Kidney tubule cell (primary cell): ENCODE measurements around the gene C2orf42.
"Not testable (repeated sequence)": the region's sequence is repeated elsewhere in the genome, so short reads cannot be mapped to it uniquely, and the experiment has no call there.

Experiments used
- DNase-seq: peaks from one replicate; pipeline ENCODE4 v3.0.0-alpha.2; 2018; ENCODE audit warnings: low spot score

The C2orf42 gene

DNA sequence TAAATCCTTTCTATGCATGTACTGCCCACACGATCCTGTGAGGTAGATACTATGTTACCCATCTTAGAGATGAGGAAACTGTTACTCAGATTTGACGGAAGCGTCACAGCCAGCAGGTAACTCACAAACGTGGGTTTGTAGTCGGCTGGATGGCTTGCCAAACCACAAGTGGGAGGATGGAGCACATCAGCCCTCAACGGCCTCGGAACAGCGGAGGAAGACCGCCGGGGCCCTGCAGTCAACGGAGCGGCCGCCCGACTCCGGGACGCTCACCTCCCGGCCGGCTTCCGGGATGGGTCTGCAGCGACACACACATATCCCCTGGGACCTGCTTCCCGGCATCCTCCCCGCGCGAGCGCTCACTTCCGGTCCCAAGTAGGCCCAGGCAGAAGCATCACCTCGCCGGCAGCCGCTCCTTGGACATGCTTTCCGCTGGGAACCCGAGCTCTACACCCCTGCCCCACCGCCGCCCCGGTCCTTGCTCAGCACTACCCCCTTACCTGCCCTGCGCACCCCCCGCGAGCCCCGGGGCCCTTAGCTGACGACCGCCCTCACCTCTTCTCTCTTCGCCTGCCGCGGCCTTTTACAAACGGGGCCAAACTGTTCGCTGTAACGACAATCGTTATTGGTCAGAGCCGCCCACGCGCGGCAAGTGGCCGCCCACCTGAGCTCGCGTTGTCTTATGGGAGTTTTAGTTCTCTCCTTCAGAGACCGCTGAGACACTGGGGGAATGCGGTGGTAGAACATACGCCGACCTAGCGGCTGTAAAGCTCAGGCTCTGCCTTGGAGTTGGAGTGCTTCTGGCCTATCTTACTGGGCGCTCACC, at the start of gene C2orf42:
Gene C2orf42 (minus strand): TSS at position 602 of the 826 bp plus-strand sequence. CDS start 9,034 bp downstream, outside the sequence.
- peak; percentile 98 for DNase-seq

DNA sequence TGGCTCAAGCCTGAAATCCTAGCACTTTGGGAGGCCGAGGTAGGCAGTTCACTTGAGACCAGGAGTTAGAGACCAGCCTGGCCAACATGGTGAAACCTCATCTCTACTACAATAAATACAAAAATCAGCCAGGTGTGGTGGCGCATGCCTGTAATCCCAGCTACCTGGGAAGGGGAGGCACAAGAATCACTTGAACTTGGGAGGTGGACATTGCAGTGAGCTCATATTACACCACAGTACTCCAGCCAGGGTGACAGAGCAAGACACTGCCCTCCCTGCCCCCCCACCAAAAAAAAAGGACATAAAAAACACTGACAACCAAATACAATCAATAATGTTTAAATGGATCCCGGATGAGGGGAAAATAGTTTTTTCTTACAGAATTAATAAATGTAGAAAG, 49.8 kb upstream of the C2orf42 start:
- DNase-seq: no peak

DNA sequence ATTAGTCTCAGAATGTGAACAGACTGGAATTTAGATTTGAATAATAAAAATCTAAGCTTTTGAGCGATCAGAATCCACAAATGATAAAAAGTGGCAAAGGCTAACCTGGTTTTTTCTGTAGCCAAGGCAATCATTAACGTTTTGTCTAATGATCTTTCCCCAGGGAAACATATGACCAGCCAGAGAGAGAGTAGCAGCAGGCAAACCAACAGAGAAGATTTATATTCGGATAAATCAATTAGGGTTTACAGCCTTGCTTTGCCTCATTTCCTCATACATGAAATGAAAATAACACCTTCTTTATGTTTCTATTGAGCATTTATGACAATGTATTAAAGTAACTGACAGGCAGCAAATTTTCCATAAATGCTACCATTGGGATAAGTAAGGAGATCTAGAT, 43.1 kb upstream of the C2orf42 start:
- no peak for DNase-seq

- no peak for DNase-seq
Observed at GRCh38 chr2:70226781-70227180, 36.0 kb upstream of the C2orf42 start.

GRCh38 chr2:70223305-70223704, 32.5 kb upstream of the C2orf42 start:
- peak; percentile 61 for DNase-seq

DNA sequence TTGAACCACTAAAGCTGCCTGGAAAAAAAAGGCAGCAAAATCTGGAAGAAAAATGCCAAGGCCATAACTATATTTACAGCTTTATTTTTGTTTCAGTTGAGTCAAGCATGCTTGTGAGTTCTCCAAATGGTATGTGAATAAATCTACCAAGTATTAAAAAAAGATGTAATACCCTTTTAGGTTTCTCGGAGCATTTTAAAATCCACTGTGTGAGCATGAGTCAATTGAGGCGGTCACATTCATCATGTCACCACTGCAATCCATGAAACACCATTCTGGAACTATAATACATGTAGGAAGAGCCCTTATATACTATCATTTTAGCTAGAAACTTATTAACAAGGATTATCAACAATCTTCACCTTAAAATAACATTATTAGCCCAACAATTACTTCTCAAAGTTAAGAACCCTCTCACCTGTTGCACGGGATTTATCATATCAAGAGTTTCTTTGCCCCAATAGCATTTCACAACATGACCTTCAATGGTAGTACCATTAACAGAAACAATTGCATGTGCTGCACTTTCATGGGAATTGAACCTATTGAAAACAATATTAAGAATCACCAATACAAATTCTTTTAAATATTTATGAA, 24.2 kb upstream of the C2orf42 start:
- no peak for DNase-seq

DNA sequence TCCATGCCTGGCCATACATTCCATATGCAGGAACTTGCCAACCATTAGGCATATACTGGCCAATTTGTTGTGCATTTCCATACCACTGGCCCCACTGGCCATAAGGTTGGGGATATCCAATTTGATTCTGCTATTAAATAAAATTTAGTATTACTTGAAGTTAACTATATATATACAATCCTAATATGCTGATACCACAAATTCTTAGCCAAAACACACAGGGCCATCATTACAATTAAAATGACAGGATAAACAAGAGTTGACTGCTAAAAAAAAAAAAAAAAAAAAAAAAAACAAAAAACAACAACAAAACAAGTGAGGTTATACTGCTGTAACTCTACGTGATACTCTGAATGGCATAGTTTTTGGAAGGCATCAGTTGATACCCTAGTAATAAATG, 23.5 kb upstream of the C2orf42 start:
- DNase-seq: no peak

DNA sequence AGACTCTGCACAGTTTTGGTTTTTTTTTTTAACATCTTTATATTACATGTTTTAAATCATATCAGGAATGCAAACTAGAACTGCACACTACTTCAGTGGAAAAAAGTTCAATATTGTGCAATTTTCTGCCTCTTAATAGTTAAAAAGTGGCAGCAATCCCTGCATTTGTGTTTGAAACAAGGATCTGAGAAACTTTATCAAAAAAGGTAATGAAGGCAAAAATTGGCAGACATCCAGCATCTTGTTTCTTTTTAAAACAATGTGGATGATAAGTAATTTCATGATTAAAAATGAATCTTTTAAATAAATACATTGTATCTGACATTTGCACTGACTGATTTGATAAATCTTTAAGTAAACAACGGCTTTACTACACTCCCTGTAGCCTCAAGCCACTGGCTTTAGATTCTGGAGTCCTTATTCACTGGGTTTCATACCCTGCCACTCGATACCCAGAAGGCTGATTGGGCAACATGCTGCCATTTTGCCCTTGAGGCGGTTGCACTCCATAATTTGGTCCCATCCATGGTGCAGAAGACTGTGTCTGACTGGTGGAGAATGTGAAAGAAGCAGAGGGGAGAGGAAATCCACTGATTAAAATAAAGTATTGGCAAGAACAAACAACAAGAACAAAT, 21.6 kb upstream of the C2orf42 start:
- DNase-seq: no peak

DNA sequence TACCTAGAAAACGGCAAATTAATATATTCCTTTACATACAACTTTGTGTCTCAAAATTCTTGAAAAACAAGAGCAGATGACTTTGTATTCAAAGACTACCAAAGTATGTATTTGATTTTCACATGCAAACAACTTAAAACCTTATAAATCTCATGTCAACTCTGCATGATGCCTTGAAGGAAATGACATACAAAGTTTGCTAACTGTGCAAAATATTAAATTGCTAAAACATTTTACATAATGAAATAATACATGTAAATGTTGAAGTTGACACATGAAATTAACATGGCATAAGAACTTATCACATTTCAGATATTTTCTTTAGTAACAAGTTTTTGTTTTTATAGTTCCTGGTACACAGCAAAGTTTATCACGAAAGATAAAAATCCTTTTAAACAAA, 20.8 kb upstream of the C2orf42 start:
- no peak for DNase-seq

- DNase-seq: no peak
Observed at GRCh38 chr2:70204452-70204851, 13.6 kb upstream of the C2orf42 start.

GRCh38 chr2:70203086-70203485, 12.3 kb upstream of the C2orf42 start:
- no peak for DNase-seq

DNA sequence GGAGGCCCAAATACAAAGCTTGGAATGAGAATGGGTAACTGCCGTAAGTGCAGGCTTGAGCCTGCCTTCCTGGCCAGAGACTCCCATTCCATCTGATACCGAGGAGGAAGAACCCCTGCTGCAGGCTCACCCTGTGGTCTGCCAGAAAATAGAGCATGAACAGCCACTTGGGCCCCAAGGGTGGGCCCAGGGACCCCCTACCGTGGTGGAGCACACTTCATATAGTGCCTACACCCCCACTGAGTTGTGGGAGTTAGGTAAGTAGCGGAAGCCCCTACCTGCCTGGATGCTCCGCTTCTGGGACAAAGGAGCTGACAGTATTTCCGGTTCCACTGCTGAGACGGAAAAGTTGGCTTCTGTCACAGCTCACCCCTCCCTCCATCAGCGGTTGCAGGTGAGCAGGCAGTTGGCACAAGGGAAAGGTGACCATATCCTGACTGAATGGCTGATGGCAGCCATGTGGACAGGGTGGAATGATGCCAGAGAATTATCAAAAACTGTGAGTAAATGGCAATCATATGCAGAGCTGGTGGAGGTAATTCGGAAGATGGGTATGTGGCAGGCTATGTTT, 11.5 kb upstream of the C2orf42 start:
- no peak for DNase-seq

GRCh38 chr2:70201831-70202230, 11.0 kb upstream of the C2orf42 start:
- DNase-seq: no peak

DNA sequence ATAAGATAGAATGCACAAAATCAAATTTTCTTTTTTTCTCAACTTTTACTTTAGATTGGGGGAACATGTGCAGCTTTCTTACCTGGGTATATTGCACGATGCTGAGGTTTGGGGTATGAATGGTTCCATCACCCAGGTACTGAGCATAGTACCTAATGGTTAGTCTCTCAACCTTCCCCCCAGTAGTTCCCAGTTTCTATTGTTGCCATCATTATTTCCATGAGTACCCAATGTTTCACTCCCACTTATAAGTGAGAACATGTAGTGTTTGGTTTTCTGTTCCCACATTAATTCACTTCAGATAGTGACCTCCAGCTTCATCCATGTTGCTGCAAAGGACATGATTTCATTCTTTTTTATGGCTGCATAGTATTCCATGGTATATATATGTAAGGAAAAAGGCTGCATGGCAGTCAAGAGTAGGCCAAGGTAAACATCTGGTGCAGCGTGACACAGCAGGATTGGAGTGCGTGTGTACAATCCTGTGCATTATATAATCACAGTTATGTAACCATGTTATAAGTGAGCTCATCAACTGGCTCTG, 10.5 kb upstream of the C2orf42 start:
- DNase-seq: no peak

DNA sequence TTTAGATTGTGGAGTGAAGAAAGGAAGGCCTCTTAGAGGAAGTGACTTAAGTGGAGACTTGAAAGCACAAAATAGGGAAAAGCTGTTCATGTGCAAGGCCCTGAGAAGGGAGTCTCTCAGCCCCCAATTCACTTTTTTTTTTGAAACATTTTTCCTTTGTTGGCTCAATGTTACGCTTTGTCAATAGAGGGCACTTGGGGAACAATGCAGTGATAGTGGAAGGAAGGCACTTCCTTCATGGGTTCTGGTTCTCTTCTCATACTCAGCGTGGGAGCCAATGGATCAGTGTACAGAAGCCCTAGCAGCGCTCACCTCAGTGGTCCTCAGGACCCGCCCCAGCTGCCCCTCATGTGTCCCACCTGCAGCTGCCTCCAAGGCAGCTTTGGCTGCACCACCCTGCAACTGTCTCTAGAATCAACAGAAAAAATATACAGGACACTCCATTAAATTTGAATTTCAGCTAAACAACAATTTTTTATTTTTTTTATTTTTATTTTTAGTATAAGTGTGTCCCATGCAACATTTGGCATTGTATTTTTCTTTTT, 8.6 kb upstream of the C2orf42 start:
- DNase-seq: no peak

GRCh38 chr2:70192516-70192915, 1.7 kb upstream of the C2orf42 start:
- no peak for DNase-seq

- DNase-seq: no peak
Observed at GRCh38 chr2:70191244-70191735, 471 bp upstream of the C2orf42 start.

- peak; percentile 31 for DNase-seq
Observed at GRCh38 chr2:70188460-70188859, 2.4 kb downstream of the C2orf42 start.

DNA sequence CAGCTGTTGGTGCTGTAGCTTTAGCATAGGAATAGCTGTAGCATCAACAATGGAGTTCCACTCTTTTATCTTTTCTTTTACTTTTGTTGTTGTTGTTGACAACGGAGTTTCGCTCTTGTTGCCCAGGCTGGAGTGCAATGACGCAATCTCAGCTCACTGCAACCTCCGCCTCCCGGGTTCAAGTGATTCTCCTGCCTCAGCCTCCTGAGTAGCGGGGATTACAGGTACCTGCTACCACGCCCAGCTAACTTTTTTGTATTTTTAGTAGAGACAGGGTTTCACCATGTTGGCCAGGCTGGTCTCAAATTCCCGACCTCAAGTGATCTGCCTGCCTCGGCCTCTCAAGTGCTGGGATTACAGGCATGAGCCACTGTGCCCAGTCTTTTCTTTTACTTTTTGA, 3.6 kb downstream of the C2orf42 start:
- not testable (repeated sequence) for DNase-seq

GRCh38 chr2:70182689-70183088, 8.1 kb downstream of the C2orf42 start:
- DNase-seq: no peak

DNA sequence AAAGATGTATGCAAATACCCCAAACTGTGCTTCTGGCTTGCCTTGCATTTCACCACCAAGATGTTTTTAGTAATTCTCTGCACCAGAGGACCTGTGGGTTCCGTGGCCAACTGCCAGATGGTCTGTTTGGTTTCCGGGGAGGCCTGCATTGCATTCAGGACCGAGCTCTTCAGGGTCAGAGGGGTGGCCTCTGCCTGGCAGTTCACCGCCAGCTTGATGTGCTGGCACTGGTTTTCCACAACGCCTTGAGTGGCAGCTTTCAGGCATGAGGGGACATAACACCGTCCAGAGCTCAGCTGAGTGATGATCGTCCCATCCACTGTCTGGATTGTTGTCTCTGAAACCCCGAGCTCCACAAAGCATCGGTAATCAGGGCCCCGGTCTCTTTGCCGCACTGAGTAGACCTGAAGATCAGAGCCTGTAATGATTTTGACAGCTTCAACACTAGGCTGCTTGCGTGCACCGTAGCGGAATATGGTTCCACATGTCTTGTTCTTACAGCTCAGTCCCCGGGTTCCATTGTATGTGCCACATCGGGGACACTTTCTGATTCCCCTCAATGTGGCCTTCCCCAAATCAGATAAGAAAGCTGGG, 9.4 kb downstream of the C2orf42 start:
- DNase-seq: no peak

GRCh38 chr2:70173520-70173919, 17.3 kb downstream of the C2orf42 start:
- DNase-seq: no peak
